Lung microvascular endothelial cell (primary cell): ENCODE data around the gene GSK3A. TPM values are rescaled to one million over a fixed set of nuclear protein-coding genes. Genes with fewer than 3 reads are reported as not detected.
A peak's percentile ranks its signal among the peaks of the same experiment; 100 is the strongest.

ENCODE experiments used
- DNase-seq, 2 donors: peaks; one replicate each; pipeline versions ENCODE4 v3.0.0 to v3.0.0-alpha.2; 2010; ENCODE audit warnings: low read depth in 2 of 2
- total RNA-seq: library from RNA; depleted of rRNA; stranded (reverse); fragments of >200 nt; gene quantifications from 2 replicates; pipeline ENCODE4 v1.2.1, GENCODE V29; 2014

The GSK3A gene
- total RNA-seq, 1 donor from 2014 or later, result 11.3 TPM

GRCh38 chr19:42200116-42200715 is 42.2 kb downstream of the GSK3A start:
- DNase-seq, result no peak

GRCh38 chr19:42199440-42200115 is 42.8 kb downstream of the GSK3A start:
- DNase-seq, result no peak

GRCh38 chr19:42198676-42199439 is 43.5 kb downstream of the GSK3A start:
- no peak for DNase-seq

- no peak for DNase-seq
Measured at GRCh38 chr19:42197375-42197817, 45.0 kb downstream of the GSK3A start.

- DNase-seq, result no peak
Measured at GRCh38 chr19:42196011-42197001, 46.1 kb downstream of the GSK3A start.

- DNase-seq, result peak; percentile 63 to 75
Measured at GRCh38 chr19:42193706-42194105, 48.7 kb downstream of the GSK3A start.

- no peak for DNase-seq
Measured at GRCh38 chr19:42193294-42193693, 49.1 kb downstream of the GSK3A start.

GRCh38 chr19:42191855-42192254 is 50.5 kb downstream of the GSK3A start:
- peak in 1 of 2 donors; percentile 38 for DNase-seq

- DNase-seq, result no peak
Measured at GRCh38 chr19:42191330-42191729, 51.1 kb downstream of the GSK3A start.

GRCh38 chr19:42189133-42189532 is 53.3 kb downstream of the GSK3A start:
- no peak for DNase-seq

GRCh38 chr19:42188665-42189064 is 53.7 kb downstream of the GSK3A start:
- DNase-seq, result no peak

- no peak for DNase-seq
Measured at GRCh38 chr19:42185277-42185676, 57.1 kb downstream of the GSK3A start.

- peak; percentile 80 to 83 for DNase-seq
Measured at GRCh38 chr19:42184401-42184861, 58.0 kb downstream of the GSK3A start.

Other genes with a start within 250 kb of the GSK3A start
- under 0.01 TPM in 1 of 2 replicates, not detected in the other for gene ATP1A3, start 248.4 kb downstream of the GSK3A start, total RNA-seq
- gene GRIK5, start 172.4 kb downstream of the GSK3A start, total RNA-seq, result not detected in 2 replicates
- gene ZNF574, start 166.4 kb downstream of the GSK3A start, total RNA-seq, result 6.3 and 9.1 TPM in 2 replicates
- gene POU2F2, start 110.2 kb downstream of the GSK3A start, total RNA-seq, result 0.20 and 0.22 TPM in 2 replicates
- 15.0 and 18.3 TPM in 2 replicates for gene DEDD2, start 24.9 kb downstream of the GSK3A start, total RNA-seq
- 4.6 and 6.5 TPM in 2 replicates for gene ZNF526, start 22.3 kb downstream of the GSK3A start, total RNA-seq
- 17.9 and 19.2 TPM in 2 replicates for gene ERF, start 12.5 kb upstream of the GSK3A start, total RNA-seq
- gene CIC, start 26.6 kb upstream of the GSK3A start, total RNA-seq, result 9.3 and 10.0 TPM in 2 replicates
- 0.20 and 0.44 TPM in 2 replicates for gene PRR19, start 59.5 kb upstream of the GSK3A start, total RNA-seq
- gene PAFAH1B3, start 60.0 kb upstream of the GSK3A start, total RNA-seq, result 26.8 and 29.6 TPM in 2 replicates
- gene TMEM145, start 70.7 kb upstream of the GSK3A start, total RNA-seq, result not detected in 2 replicates
- 17.7 and 25.0 TPM in 2 replicates for gene MEGF8, start 83.0 kb upstream of the GSK3A start, total RNA-seq
- gene CNFN, start 147.7 kb upstream of the GSK3A start, total RNA-seq, result not detected in 2 replicates
- gene LIPE, start 184.8 kb upstream of the GSK3A start, total RNA-seq, result 2.6 and 3.9 TPM in 2 replicates
- not detected in 2 replicates for gene CXCL17, start 200.3 kb upstream of the GSK3A start, total RNA-seq